HFFc6 (cell line): ENCODE data around the gene ODAD2. TPM values are rescaled to one million over a fixed set of nuclear protein-coding genes. Genes with fewer than 3 reads are reported as not detected.

ENCODE experiments used
- DNase-seq: peaks from one replicate; pipeline ENCODE4 v3.0.0-alpha.2; 2018
- H3K27ac Mint-ChIP-seq: 2 replicates; pipeline ENCODE4 v1.8.0; 2020; ENCODE audit warnings: mild to moderate bottlenecking, mixed read lengths
- H3K27me3 Mint-ChIP-seq: 2 replicates; pipeline ENCODE4 v1.8.0; 2021; ENCODE audit warnings: mild to moderate bottlenecking, moderate library complexity, mixed read lengths; ENCODE audit not compliant: insufficient read depth
- H3K36me3 Mint-ChIP-seq: 2 replicates; pipeline ENCODE4 v1.8.0; 2021; ENCODE audit warnings: low read depth, mixed read lengths
- H3K4me1 Mint-ChIP-seq: 2 replicates; pipeline ENCODE4 v1.8.0; 2020; ENCODE audit warnings: low read depth, mixed read lengths
- H3K4me3 Mint-ChIP-seq: 2 replicates; pipeline ENCODE4 v1.8.0; 2020; ENCODE audit warnings: mild to moderate bottlenecking, moderate library complexity, mixed read lengths
- H3K9me3 Mint-ChIP-seq: 2 replicates; pipeline ENCODE4 v1.8.0; 2020; ENCODE audit warnings: mild to moderate bottlenecking, mixed read lengths
- total RNA-seq, 6 experiments: library from RNA; stranded (reverse); fragmentation: NEBNext Ultra II Directional; extraction: Animal tissue kit (Norgen Biotek cat#: 25700); gene quantifications; 2 replicates in 1 of 6; 3 replicates in 5 of 6; pipeline ENCODE4 v1.2.3, GENCODE V29; 2021
- TF ChIP-seq, protein P1 (sequence below): fragments of 200-600 bp; sonication (generic); IDR thresholded peaks from 2 replicates; pipeline ENCODE4 v1.5.0; 2021; ENCODE audit warnings: antibody characterized with exemption, mild to moderate bottlenecking

ODAD2 gene
- total RNA-seq, 6 experiments from 2014 or later, result 10.3 to 17.5 (median 12.4) TPM

- peaks cover 3% of the 10 kb centered on the region for H3K27me3 Mint-ChIP-seq
- DNase-seq, result no peak
- TF ChIP-seq, protein P1, sequence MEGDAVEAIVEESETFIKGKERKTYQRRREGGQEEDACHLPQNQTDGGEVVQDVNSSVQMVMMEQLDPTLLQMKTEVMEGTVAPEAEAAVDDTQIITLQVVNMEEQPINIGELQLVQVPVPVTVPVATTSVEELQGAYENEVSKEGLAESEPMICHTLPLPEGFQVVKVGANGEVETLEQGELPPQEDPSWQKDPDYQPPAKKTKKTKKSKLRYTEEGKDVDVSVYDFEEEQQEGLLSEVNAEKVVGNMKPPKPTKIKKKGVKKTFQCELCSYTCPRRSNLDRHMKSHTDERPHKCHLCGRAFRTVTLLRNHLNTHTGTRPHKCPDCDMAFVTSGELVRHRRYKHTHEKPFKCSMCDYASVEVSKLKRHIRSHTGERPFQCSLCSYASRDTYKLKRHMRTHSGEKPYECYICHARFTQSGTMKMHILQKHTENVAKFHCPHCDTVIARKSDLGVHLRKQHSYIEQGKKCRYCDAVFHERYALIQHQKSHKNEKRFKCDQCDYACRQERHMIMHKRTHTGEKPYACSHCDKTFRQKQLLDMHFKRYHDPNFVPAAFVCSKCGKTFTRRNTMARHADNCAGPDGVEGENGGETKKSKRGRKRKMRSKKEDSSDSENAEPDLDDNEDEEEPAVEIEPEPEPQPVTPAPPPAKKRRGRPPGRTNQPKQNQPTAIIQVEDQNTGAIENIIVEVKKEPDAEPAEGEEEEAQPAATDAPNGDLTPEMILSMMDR, result no peak
- peaks cover 9% of the 10 kb centered on the region for H3K36me3 Mint-ChIP-seq
- no peak overlapping the region for H3K4me3 Mint-ChIP-seq
- peaks cover 13% of the 10 kb centered on the region for H3K4me1 Mint-ChIP-seq
- H3K9me3 Mint-ChIP-seq, result no peaks in the 10 kb centered on the region
- H3K27ac Mint-ChIP-seq, result no peak overlapping the region
Measured at GRCh38 chr10:27838901-27839300, 160.0 kb downstream of the ODAD2 start.

DNA sequence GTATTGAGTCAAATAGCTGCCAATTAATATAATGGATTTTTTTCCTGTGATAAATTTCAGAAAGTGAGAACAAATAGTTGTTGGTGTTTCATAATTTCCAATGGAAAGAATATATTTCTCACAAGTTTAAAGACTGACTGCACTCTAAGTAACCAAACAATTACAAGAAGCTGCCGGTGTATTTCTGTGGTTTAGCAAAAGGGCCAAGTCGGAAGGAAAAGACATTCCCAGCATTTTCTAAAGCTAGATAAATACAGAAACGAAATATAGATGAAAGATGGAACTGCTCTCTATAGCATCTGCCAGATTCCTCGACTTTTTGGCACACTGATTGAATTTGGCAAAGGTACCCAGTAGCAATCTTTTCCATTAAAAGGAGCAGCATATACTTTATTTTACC, 160.5 kb downstream of the ODAD2 start:
- peaks cover 3% of the 10 kb centered on the region for H3K27me3 Mint-ChIP-seq
- H3K36me3 Mint-ChIP-seq, result peaks cover 9% of the 10 kb centered on the region
- peaks cover 13% of the 10 kb centered on the region for H3K4me1 Mint-ChIP-seq
- TF ChIP-seq, protein P1, result no peak
- H3K9me3 Mint-ChIP-seq, result no peaks in the 10 kb centered on the region
- no peak overlapping the region for H3K4me3 Mint-ChIP-seq
- no peak overlapping the region for H3K27ac Mint-ChIP-seq
- peak; percentile 16 for DNase-seq

DNA sequence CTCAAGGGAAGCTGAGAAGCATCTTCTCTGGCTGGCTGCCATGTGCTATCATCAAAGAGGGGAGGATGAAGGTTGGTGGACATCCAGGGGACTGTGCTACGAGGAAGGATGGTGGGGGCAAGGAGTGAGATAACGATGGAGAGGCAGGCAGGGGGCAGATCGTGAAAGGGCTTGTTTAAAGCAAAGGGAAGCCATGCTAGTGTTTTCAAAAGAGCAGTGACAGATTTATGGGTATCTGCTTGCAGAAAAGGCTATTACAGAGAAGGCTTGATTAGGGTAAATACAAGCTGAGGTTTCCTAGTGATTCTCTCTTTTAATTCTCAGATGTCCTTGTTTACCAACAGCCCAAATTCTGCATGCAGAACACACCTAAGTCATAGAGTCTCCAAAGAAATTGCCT, 164.4 kb downstream of the ODAD2 start:
- Mint-ChIP-seq H3K4me1 (peaks cover 19% of the 10 kb centered on the region), H3K27me3 (peaks cover 1% of the 10 kb centered on the region; the same call in 1 of the 2 replicates), H3K36me3 (no peaks in the 10 kb centered on the region; the same call in 1 of the 2 replicates), H3K27ac (no peak overlapping the region), H3K9me3 (no peaks in the 10 kb centered on the region), H3K4me3 (no peak overlapping the region)
- DNase-seq, result no peak
- TF ChIP-seq, protein P1, result no peak

- TF ChIP-seq, protein P1, result no peak
- Mint-ChIP-seq H3K27me3 (peaks cover 1% of the 10 kb centered on the region; the same call in 1 of the 2 replicates), H3K36me3 (no peaks in the 10 kb centered on the region; the same call in 1 of the 2 replicates), H3K4me3 (no peak overlapping the region), H3K27ac (no peak overlapping the region), H3K4me1 (peaks cover 19% of the 10 kb centered on the region), H3K9me3 (no peaks in the 10 kb centered on the region)
- no peak for DNase-seq
Measured at GRCh38 chr10:27833792-27834191, 165.1 kb downstream of the ODAD2 start.

GRCh38 chr10:27832826-27833225, 166.1 kb downstream of the ODAD2 start:
- H3K27me3 Mint-ChIP-seq, result peaks cover 1% of the 10 kb centered on the region; the same call in 1 of the 2 replicates
- no peak for DNase-seq
- no peaks in the 10 kb centered on the region for H3K9me3 Mint-ChIP-seq
- no peak overlapping the region for H3K4me3 Mint-ChIP-seq
- TF ChIP-seq, protein P1, result no peak
- no peak overlapping the region for H3K27ac Mint-ChIP-seq
- no peaks in the 10 kb centered on the region; the same call in 1 of the 2 replicates for H3K36me3 Mint-ChIP-seq
- H3K4me1 Mint-ChIP-seq, result peaks cover 11% of the 10 kb centered on the region; the same call in 1 of the 2 replicates

DNA sequence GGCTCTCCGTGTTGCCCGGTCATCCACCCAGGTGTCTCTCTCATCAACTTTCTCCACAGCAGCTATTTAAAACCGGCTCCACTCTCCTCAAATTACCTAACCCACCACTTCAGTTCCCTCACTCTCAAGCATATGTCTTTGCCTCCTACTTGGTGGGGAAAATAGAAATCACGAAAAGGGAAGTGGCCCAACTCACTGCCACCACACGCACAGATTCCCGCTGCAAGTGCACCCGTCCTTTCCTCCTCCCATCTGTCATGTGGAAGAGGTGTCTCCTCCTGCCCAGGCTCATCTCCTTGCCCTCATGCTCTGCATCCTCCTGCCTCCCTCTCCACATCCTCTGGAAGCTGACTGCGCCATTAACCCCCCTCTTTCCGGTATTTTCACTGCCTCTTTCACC, 172.5 kb downstream of the ODAD2 start:
- TF ChIP-seq, protein P1, result no peak
- no peak for DNase-seq
- Mint-ChIP-seq H3K4me3 (no peak overlapping the region), H3K27ac (no peak overlapping the region), H3K9me3 (no peaks in the 10 kb centered on the region), H3K4me1 (peaks cover 28% of the 10 kb centered on the region), H3K36me3 (no peaks in the 10 kb centered on the region), H3K27me3 (no peaks in the 10 kb centered on the region)
